ENCODE results near the gene ZNF688.

The ZNF688 gene

DNA sequence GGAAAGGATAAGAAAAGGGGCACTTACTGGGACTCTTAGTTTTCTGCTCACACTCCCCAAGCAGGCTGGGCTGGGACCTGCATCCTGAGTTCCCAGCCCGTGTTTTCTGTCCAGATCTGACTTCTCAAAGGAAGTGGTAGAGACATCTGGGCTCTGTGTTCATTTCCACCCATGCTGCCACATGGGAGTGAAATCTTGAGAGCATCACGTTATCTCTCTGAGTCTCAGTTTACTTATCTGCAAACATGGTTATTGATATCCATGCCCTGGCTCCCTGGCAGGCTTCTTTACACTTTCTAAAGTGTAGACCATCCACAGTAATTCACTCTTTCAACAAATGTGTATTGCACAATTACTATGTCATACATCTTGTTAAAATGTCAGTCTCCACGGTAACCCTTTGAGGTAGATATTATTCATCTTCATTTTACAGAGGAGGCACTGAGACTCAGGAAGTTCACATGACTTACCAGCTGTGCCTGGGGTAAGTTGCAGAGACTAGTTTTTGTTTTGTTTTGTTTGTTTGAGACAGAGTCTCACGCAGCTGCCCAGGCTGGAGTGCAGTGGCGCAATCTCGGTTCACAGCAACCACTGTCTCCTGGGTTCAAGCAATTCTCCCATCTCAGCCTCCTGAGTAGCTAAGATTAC is 3.4 kb downstream of the ZNF688 start:
- Mint-ChIP-seq H3K27ac (peak overlapping the region; percentile 66), H3K4me1 (peaks cover 42% of the 10 kb centered on the region), H3K36me3 (no peaks in the 10 kb centered on the region), H3K27me3 (no peaks in the 10 kb centered on the region), H3K9me3 (no peaks in the 10 kb centered on the region), H3K4me3 (no peak overlapping the region)
- ATAC-seq = peak; percentile 35

DNA sequence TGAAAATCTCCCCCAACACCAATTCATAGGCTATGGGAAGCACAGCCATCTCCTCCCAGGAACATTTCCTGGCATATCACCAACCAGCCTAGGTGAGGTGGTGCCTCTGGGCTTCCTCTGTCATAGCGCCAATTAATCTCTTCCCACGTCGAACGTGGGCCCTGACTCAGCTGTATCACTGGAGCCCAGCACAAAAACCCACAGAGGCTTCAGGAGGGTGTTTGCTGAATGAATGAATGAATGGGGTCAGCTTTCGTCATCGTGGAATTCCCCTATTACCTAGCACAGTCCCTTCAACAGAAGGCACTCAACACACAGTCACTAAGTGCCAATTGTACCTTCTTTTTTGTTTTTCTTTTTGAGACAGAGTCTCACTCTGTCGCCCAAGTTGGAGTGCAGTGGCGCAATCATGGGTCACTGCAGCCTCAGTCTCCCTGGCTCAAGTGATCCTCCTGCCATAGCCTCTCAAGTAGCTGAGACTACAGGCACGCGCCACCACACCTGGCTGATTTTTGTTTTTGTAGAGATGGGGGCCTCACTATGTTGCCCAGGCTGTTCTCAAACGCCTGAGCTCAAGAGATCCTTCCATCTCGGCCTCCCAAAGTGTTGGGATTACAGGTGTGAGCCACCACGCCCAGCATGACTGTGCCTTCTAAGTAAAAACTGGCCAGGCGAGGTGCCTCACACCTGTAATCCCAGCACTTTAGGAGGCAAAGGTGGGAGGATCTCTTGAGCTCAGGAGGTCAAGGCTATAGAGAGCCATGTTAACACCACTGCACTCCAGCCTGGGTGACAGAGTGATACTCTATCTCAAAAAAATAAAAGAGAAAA is 4.1 kb downstream of the ZNF688 start:
- no peak for ATAC-seq

DNA sequence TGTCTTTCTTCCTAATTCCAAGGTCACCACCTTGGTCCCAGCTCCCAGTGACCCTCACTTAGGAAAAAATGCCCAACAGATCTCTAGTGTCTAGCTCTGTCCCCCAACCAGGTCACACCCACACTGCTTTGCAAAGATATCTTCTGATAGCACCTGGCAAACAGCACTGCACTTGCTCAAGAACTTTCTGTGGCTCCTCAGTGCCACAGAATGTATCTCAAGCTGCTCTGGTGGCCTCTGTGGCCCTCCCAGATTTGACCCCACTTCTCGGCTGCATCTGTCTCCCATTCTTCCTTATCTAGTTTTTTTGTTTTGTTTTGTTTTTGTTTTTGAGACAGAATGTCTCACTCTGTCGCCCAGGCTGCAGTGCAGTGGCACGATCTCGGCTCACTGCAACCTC is 5.0 kb downstream of the ZNF688 start:
- H3K36me3 Mint-ChIP-seq = no peaks in the 10 kb centered on the region
- no peak for ATAC-seq
- peaks cover 37% of the 10 kb centered on the region for H3K4me1 Mint-ChIP-seq
- H3K27ac Mint-ChIP-seq = peak overlapping the region; percentile 66
- no peak overlapping the region for H3K4me3 Mint-ChIP-seq
- H3K27me3 Mint-ChIP-seq = no peaks in the 10 kb centered on the region
- H3K9me3 Mint-ChIP-seq = no peaks in the 10 kb centered on the region

More for the DNA sequence above, 4.1 kb downstream of the ZNF688 start:
- Mint-ChIP-seq H3K27me3 (no peaks in the 10 kb centered on the region), H3K36me3 (no peaks in the 10 kb centered on the region), H3K4me3 (no peak overlapping the region), H3K27ac (peak overlapping the region; percentile 66), H3K9me3 (no peaks in the 10 kb centered on the region), H3K4me1 (peaks cover 38% of the 10 kb centered on the region)

DNA sequence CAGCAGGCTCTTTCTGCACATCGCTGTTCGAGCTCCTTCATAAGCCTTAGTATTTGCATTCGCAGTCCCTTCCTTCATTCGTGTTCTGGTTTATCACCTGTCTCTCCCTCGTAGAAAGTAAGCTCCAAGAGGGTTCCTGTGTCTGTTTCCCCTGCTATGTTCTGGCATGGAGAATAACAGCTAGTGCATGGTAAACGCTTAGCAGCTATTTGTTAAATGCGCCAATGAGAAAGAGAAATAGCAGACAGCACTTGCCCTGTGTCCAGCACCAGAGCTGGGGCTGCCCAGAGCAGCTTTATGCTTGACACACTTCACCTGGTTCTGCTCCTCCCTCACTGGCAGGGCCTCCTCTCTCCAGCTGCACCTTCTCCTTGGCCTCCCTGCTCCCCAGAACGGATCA is 5.5 kb downstream of the ZNF688 start:
- peaks cover 40% of the 10 kb centered on the region for H3K4me1 Mint-ChIP-seq
- no peaks in the 10 kb centered on the region for H3K27me3 Mint-ChIP-seq
- no peak overlapping the region for H3K4me3 Mint-ChIP-seq
- no peaks in the 10 kb centered on the region for H3K36me3 Mint-ChIP-seq
- H3K27ac Mint-ChIP-seq = peak overlapping the region; percentile 66
- H3K9me3 Mint-ChIP-seq = no peaks in the 10 kb centered on the region
- no peak for ATAC-seq

DNA sequence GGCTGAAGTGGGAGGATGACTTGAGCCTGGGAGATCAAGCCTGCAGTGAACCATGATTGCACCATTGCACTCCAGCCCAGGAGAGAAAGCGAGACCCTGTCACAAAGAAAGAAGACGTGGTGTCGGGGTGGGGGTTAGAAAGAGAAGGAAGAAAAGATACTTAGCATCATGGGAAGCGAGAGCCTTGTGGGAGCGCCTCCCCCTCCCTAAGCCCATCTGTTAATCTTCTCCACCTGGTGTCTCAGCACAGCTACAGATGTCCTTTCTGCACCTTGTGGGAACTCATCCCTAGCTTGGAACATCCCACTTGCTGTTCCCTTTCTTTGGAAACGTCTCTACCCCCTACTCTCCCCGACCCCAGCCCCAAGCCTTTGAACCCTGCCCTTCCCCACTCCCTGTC is 6.0 kb downstream of the ZNF688 start:
- no peaks in the 10 kb centered on the region for H3K9me3 Mint-ChIP-seq
- H3K4me3 Mint-ChIP-seq = no peak overlapping the region
- no peaks in the 10 kb centered on the region for H3K36me3 Mint-ChIP-seq
- no peak for ATAC-seq
- peaks cover 39% of the 10 kb centered on the region for H3K4me1 Mint-ChIP-seq
- H3K27ac Mint-ChIP-seq = no peak overlapping the region
- no peaks in the 10 kb centered on the region for H3K27me3 Mint-ChIP-seq

DNA sequence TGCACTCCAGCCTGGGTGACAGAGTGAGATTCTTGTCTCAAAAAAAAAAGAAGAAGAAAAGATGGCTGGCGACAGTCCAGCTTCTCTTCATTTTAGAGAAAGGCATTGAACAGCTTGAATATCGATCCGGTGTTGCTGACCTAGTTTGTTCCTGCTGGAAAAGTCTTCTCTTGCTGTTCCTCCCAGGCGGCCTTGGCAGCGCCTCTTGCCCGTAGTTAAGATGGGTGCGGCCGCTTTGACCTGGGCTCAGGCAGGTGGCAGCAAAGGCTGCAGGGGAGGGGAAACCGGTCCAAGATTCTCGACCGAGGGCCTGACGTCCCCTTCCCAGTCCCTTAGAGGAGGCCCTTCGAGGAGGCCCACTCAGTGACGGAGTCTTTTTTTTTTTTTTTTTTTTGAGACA is 9.5 kb downstream of the ZNF688 start:
- peak overlapping the region; percentile 97 for H3K27ac Mint-ChIP-seq
- peak overlapping the region; percentile 95 for H3K4me3 Mint-ChIP-seq
- H3K9me3 Mint-ChIP-seq = no peaks in the 10 kb centered on the region
- peaks cover 31% of the 10 kb centered on the region for H3K4me1 Mint-ChIP-seq
- H3K27me3 Mint-ChIP-seq = no peaks in the 10 kb centered on the region
- H3K36me3 Mint-ChIP-seq = no peaks in the 10 kb centered on the region
- ATAC-seq = no peak

DNA sequence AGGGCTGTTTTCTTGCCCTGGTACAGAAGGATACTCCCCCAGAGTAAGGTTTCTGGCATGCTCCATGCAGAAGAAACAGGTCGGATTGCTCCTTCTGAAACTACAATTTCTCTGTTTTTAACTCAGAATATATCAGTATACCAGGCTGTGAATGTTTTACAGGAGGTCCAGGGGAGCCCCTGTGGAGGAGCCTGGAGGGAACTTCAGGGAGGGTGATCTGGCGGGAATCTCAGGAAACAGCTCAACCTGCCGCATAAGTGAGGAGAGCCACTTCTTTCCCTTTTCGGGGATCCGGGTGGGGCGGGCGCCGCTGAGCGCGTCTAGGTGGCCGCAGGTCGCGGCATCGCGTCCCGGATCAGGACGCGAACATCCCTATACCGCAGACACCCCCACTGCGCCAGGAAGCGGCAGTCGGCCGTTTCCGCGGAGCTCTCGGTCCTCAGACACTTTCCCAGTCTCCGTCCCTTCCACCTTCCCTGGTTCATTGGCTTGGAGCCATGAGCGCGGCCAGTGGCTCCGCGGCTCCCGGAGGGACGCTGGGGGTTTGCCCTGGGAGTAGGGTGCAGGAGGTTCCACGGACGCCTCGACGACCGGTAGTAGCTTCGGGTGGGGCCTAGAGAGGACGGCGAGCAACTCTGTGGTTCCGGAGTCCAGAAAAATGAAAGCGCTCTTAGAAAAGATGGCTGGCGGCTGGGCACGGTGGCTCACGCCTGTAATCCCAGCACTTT is 10.3 kb downstream of the ZNF688 start:
- Mint-ChIP-seq H3K27me3 (no peaks in the 10 kb centered on the region), H3K36me3 (peaks cover 3% of the 10 kb centered on the region), H3K27ac (peak overlapping the region; percentile 97), H3K9me3 (no peaks in the 10 kb centered on the region), H3K4me1 (peaks cover 30% of the 10 kb centered on the region), H3K4me3 (peak overlapping the region; percentile 95)
- no peak for ATAC-seq

DNA sequence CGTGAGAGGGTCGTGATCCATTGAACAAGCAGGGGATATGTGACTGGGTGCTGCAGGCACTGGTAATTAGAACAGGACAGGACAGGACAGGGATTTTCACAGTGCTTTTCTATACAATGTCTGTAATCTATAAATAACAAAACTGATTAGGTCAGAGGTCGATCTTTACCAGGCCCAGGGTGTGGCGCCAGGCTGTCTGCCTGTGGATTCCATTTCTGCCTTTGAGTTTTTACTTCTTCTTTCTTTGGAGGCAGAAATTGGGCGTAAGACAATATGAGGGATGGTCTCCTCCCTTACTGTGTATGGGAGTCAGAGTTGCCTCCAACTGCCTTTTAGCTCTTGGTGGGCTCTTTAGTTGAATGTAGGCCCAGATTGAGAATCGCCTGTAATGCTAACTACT is 11.8 kb downstream of the ZNF688 start:
- H3K36me3 Mint-ChIP-seq = peaks cover 8% of the 10 kb centered on the region
- no peak for ATAC-seq
- H3K4me3 Mint-ChIP-seq = no peak overlapping the region
- H3K9me3 Mint-ChIP-seq = no peaks in the 10 kb centered on the region
- peak overlapping the region; percentile 93 for H3K27ac Mint-ChIP-seq
- H3K4me1 Mint-ChIP-seq = peaks cover 34% of the 10 kb centered on the region
- no peaks in the 10 kb centered on the region for H3K27me3 Mint-ChIP-seq

DNA sequence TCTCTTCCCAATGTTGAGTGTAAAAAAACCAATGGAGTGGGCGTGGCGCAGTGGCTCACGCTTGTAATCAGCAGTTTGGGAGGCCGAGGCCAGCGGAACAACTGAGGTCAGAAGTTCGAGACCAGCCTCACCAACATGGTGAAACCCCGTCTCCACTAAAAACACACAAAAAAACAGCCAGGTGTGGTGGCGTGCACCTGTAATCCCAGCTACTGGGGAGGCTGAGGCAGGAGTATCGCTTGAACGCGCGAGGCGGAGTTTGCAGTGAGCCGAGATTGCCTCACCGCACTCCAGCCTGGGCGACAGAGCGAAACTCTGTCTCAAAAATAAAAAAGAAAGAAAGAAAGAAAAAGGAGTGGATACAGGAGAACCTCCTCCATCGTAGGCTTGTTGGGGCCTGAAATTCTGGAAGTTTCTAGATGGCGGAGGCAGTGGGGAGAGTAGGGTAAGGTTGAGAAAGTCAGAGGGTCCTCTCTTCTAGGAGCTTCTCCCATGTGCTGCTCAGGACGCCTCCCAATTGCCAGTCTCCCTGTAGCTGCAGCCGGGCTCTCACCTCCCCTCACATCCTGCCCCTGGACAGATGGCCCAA is 12.6 kb downstream of the ZNF688 start:
- peaks cover 40% of the 10 kb centered on the region for H3K4me1 Mint-ChIP-seq
- no peak for ATAC-seq
- peak overlapping the region; percentile 93 for H3K27ac Mint-ChIP-seq
- peak overlapping the region; percentile 92 for H3K4me3 Mint-ChIP-seq
- no peaks in the 10 kb centered on the region for H3K9me3 Mint-ChIP-seq
- H3K36me3 Mint-ChIP-seq = peaks cover 15% of the 10 kb centered on the region
- H3K27me3 Mint-ChIP-seq = no peaks in the 10 kb centered on the region

DNA sequence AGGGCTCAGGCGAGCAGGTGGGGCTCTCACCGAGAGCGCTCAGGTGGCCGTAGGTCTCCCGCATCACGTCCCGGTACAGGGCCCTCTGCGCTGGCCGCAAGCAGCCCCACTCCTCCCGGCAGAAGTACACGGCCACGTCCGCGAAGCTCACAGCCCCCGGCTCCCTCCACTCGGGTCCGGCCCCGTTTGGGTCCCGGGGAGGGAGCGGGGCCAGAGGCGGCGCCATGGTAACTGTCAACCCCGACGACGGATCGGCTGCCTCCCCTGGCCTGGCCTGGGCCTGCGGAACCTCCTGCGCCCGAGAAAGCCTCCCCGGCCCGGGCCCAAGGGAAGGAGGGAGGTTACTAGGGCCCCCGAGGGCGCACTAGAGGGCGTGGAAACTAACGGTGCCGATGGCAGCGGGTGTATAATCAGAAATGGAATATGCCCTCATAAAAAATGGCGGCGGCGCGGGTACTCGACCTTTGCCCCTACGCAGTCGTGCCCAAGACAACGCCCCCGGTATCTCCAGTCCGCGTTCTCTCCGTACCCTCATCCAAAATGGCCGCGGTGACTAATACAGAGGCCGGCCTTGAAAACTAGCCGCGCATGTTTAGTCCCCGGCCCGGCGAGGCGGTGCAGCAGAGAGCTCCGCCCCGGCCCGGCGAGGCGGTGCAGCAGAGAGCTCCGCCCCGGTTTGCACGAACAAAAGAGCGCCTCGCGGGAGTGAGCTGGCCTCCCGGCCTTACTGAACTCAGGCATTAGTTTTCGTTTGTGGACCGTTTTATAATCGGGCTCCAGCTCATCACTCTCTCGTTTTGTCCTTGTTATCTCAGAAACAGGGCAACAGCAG is 13.3 kb downstream of the ZNF688 start, which contains the start of gene ZNF764:
Gene ZNF764, minus strand, starts transcription at position 418 of the 832 bp plus-strand sequence. Its CDS starts 192 bp downstream, at position 226.
- H3K27me3 Mint-ChIP-seq = no peaks in the 10 kb centered on the region
- peak within 1 kb of the TSS; percentile 93 for H3K27ac Mint-ChIP-seq
- peak within 1 kb of the TSS; percentile 92 for H3K4me3 Mint-ChIP-seq
- H3K36me3 Mint-ChIP-seq = peaks cover 16% of the 10 kb centered on the region
- H3K4me1 Mint-ChIP-seq = peaks cover 47% of the 10 kb centered on the region
- peak; percentile 98 for ATAC-seq
- H3K9me3 Mint-ChIP-seq = no peaks in the 10 kb centered on the region

DNA sequence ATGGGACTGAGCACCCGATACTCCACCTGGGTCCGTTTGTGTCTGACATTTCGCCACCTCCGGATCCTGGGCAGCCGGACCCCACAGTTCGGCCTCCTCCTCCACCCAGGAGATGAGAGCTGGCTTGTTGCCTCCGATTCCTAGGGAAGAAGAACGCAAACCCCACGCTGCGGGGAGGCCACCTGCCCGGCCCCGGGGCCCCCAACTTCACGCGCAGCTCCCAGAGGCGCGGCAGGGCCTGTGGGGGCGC is 13.9 kb downstream of the ZNF688 start:
- Mint-ChIP-seq H3K27ac (peak overlapping the region; percentile 93), H3K9me3 (no peaks in the 10 kb centered on the region), H3K4me1 (peaks cover 53% of the 10 kb centered on the region), H3K36me3 (peaks cover 16% of the 10 kb centered on the region), H3K27me3 (no peaks in the 10 kb centered on the region), H3K4me3 (peak overlapping the region; percentile 92)
- ATAC-seq = no peak

DNA sequence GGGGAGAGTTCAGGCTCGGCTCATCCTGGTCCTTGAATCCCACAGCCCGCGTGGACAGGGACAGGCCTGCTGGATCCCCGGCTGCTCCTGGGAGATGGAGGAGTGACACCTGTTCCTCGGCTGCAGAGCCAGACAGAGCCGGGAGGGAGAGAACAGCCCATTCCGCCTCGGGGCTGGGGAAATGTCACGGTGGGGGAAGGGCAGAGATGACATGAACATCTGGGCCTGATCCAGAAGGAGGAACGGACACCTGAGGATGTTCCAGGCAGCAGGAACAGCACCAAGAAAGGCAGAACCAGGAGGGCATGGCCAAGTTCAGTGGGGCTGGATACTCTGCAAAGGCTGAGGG is 15.4 kb downstream of the ZNF688 start:
- no peaks in the 10 kb centered on the region for H3K9me3 Mint-ChIP-seq
- peaks cover 16% of the 10 kb centered on the region for H3K36me3 Mint-ChIP-seq
- no peaks in the 10 kb centered on the region for H3K27me3 Mint-ChIP-seq
- H3K4me3 Mint-ChIP-seq = peak overlapping the region; percentile 59
- H3K4me1 Mint-ChIP-seq = peaks cover 47% of the 10 kb centered on the region
- peak overlapping the region; percentile 93 for H3K27ac Mint-ChIP-seq
- ATAC-seq = no peak

DNA sequence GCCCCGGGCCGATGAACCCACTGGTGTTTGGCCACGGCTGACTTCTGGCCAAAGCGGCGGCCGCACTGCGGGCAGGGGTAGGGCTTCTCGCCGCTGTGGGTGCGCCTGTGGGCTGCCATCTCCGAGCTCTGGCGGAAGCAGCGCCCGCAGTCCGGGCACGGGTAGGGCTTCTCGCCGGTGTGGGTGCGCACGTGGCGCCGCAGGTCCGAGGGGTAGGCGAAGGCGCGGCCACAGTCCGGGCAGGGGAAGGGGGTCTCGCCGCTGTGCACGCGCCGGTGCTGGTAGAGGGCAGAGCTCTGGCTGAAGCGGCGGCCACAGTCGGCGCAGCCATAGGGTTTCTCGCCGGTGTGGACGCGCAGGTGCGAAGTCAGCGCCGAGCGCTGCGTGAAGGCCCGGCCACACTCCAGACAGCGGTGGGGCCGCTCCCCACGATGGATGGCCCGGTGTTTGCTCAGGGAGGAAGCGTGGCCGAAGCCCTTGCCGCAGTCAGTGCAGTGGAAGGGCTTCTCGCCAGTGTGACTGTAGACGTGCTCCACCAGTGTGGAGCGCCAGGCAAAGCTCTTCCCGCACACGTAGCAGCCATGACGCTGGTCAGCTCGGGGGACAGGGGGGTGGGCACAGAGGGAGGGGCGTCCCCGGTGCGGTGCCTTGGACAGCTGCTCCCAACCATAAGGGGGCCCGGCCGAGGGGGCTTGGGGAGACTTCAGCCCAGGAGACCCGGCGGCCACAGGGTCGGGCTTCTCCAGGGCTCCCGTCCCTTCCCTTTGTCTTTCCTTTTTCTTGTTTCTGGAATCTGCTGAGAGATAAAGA is 16.0 kb downstream of the ZNF688 start:
- no peak for ATAC-seq
- H3K36me3 Mint-ChIP-seq = peaks cover 16% of the 10 kb centered on the region
- peaks cover 44% of the 10 kb centered on the region for H3K4me1 Mint-ChIP-seq
- H3K27ac Mint-ChIP-seq = peak overlapping the region; percentile 93
- H3K9me3 Mint-ChIP-seq = no peaks in the 10 kb centered on the region
- H3K4me3 Mint-ChIP-seq = peak overlapping the region; percentile 59
- H3K27me3 Mint-ChIP-seq = no peaks in the 10 kb centered on the region
